MG63 (cell line): ENCODE measurements around the gene HEXD. TPM values are rescaled to one million over a fixed set of nuclear protein-coding genes. Genes with fewer than 3 reads are reported as not detected.
"Not testable (repeated sequence)": the region's sequence is repeated elsewhere in the genome, so short reads cannot be mapped to it uniquely, and the experiment has no call there.

Source experiments
- DNase-seq: peaks from one replicate; pipeline ENCODE4 v3.0.0-alpha.2; 2020
- H3K27me3 ChIP-seq: fragments of 250-450 bp; sonication (Bioruptor Pico); 2 replicates; pipeline ENCODE4 v1.5.1; 2020; ENCODE audit warnings: mild to moderate bottlenecking, moderate library complexity
- H3K36me3 ChIP-seq: fragments of 250-450 bp; sonication (Bioruptor Pico); 2 replicates; pipeline ENCODE4 v1.5.1; 2020; ENCODE audit warnings: mild to moderate bottlenecking, moderate library complexity
- H3K4me3 ChIP-seq: fragments of 250-450 bp; sonication (Bioruptor Pico); 2 replicates; pipeline ENCODE4 v1.5.1; 2020; ENCODE audit warnings: mild to moderate bottlenecking, moderate library complexity
- H3K9me3 ChIP-seq: fragments of 250-450 bp; sonication (Bioruptor Pico); 2 replicates; pipeline ENCODE4 v1.5.1; 2020; ENCODE audit warnings: mild to moderate bottlenecking, moderate library complexity
- total RNA-seq: library from RNA; depleted of rRNA; stranded (reverse); fragments of >200 nt; shearing (Covaris generic); gene quantifications from 2 replicates; pipeline ENCODE4 v1.2.3, GENCODE V29; 2014; ENCODE audit warnings: low replicate concordance; rRNA removed

Gene HEXD
- 12.1 and 15.3 TPM in 2 replicates for total RNA-seq

DNA sequence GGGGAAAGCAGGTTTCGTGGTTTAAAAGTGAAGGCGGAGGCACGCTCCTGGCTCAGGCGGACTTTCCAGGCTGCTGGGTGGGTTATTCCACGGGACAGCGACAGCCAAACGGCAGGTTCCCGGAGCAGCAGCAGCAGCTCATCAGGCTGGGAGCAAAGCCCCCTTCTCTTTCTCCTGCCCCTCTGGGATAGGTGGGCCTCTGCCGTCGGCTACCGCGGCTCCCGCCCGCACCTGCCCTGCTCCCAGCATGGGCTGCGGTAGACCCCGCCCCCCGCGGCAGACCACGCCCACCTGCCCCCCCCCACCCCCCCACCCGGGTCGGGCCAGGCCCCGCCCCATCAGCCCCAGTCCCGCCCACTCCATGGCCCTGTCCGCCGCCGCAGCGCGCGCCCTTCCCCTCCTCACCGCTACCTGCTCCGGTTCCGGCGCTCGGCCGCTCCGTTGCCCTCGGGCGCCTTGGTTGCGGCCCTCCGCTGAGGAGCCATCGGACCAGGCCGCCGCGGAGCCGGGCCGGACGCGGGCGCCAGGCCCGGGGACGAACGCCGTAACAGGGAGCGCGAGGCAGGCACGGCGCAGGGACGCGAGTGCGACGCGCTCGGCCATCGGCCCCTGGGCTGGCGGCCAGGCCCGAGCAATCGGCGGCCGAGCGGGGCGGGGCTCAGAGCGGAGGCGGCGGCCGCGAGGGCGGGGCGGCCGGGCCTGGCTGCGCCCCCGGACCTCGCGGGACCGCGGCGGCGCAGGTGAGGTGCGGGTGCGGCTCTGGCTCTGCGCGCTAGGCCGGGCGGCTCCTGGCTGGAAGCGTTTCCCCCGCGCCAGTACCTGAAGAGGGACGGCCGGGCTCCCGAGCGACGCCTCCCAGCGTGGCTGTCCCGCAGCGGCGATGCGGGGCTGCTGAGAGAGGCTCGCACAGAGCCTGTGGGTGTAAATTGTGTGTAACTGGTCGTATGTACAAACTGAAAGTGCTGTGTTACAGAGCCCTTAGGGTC, at the start of gene HEXD, which contains the start of gene OGFOD3:
HEXD (plus strand) TSS at position 347 of the 986 bp plus-strand sequence. CDS start 1,453 bp downstream, outside the sequence.
OGFOD3 (minus strand) TSS at position 586 of the 986 bp plus-strand sequence; CDS start at position 485, 101 bp downstream.
- Histone ChIP-seq H3K4me3 (peak within 1 kb of the TSS; percentile 60), H3K9me3 (no peaks in the 10 kb centered on the region), H3K36me3 (no peaks in the 10 kb centered on the region), H3K27me3 (no peaks in the 10 kb centered on the region)
- DNase-seq: peak; percentile 82

- no peak overlapping the region for H3K4me3 ChIP-seq
- peaks cover 5% of the 10 kb centered on the region; the same call in 1 of the 2 replicates for H3K27me3 ChIP-seq
- no peak for DNase-seq
Measured at GRCh38 chr17:82369211-82369610, 48.9 kb upstream of the HEXD start.

DNA sequence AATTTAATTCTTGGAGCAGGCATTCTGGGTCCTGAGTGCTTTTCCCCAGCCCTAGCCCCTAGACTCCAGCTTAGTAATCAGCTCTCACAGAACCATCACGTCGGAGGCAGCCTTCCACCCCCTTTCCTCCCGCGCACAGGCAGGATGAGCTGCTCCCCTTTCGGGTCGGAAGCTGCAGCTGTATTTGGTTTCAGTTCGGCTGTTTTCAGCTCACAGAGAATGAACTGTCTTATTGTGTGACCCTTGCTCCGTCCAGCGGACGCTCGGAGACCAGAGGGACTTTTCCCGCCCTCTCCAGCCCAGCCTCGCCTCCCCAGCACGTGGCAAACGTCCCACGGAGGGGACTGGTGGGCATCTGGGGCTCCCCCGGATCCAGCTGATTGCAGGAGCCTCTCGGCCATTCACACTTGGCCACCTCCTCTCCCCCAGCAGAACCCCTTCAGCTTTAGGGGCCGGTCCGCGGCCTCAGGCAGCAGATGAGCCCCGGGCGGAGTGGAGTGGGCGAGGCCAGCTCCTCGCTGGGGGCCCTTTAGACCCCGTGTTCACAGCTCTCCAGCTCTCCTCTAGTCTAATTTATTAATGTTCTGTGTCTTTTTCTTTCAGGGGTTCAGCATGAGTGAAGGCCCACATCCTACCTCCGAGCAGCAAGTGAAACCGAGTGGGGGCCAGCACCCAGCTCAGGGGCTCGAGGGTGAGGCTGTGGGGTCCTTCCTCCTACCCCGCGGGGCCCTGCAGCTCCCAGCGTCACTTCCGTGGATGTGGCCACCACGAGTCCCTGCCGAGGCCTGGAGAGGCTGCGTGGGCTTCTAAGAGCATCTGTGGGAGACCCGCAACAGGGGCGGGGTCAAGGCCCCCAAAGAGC, 47.4 kb upstream of the HEXD start:
- Histone ChIP-seq H3K27me3 (peaks cover 5% of the 10 kb centered on the region; the same call in 1 of the 2 replicates), H3K9me3 (no peaks in the 10 kb centered on the region), H3K4me3 (peak overlapping the region; percentile 4; the same call in 1 of the 2 replicates), H3K36me3 (no peaks in the 10 kb centered on the region)
- no peak for DNase-seq

More at GRCh38 chr17:82369211-82369610, 48.9 kb upstream of the HEXD start:
- H3K36me3 ChIP-seq: no peaks in the 10 kb centered on the region
- H3K9me3 ChIP-seq: no peaks in the 10 kb centered on the region

GRCh38 chr17:82371333-82372248, 46.6 kb upstream of the HEXD start, which contains the start of gene UTS2R:
UTS2R (plus strand) TSS chr17:82371765; CDS start chr17:82374325, 2,560 bp downstream.
- Histone ChIP-seq H3K27me3 (peaks cover 5% of the 10 kb centered on the region; the same call in 1 of the 2 replicates), H3K9me3 (no peaks in the 10 kb centered on the region), H3K4me3 (peak within 1 kb of the TSS; percentile 4; the same call in 1 of the 2 replicates), H3K36me3 (no peaks in the 10 kb centered on the region)
- no peak for DNase-seq

DNA sequence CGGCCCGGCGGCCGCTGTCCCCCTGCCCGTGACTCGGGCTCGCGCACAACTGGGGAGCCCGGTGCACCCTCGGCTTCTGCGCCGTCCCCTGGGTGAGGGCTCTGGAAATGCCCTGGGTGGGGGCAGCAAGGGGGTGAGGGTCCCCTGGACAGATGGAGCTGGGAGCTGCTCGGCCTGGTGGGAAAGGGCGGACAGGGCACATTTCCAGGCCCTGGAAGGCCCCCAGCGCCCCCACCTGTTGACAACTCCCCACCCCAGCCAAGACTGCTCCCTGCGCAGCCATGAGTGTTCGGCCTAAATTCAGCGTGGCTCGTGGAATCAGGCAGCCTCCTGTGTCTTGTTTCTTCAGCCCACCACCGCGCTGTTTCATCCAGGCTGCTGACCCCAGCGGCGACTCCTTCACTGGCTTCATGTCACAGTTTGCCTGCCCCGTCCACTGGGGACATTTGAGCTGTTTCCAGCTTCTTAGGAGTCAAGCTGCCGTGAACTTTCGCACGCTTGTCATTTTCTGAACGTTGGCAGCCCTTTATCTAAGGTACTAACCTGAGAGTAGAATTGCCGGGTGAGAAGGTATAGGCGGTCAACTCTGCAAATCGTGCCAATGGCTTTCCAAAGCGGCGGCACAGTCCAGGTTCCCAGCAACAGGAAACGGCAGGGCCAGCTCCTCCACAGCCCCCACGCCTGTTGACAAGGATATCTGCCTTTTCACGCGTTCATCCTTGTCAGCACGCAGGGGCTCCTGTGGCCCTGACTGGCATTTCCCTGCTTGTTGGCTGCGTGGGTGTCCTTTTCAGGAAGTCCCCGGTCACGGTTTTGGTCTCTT, 45.7 kb upstream of the HEXD start:
- Histone ChIP-seq H3K9me3 (no peaks in the 10 kb centered on the region), H3K4me3 (no peak overlapping the region), H3K27me3 (peaks cover 5% of the 10 kb centered on the region; the same call in 1 of the 2 replicates), H3K36me3 (no peaks in the 10 kb centered on the region)
- no peak for DNase-seq

DNA sequence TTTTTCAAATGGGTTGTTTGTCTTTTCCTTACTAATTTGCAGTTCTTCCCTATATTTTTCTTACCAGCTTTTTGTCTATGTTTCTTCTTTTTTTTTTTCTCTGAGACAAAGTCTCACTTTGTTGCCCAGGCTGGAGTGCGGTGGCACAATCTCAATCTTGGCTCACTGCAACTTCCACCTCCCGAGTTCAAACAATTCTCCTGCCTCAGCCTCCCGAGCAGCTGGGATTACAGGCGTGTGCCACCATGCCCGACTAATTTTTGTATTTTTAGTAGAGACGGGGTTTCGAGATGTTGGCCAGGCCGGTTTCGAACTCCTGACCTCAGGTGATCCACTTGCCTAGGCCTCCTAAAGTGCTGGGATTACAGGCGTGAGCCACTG, 45.1 kb upstream of the HEXD start:
- not testable (repeated sequence) for H3K4me3 ChIP-seq, H3K36me3 ChIP-seq, DNase-seq, H3K9me3 ChIP-seq, H3K27me3 ChIP-seq

- no peak for DNase-seq
- peaks cover 5% of the 10 kb centered on the region; the same call in 1 of the 2 replicates for H3K27me3 ChIP-seq
- no peaks in the 10 kb centered on the region for H3K9me3 ChIP-seq
- H3K36me3 ChIP-seq: no peaks in the 10 kb centered on the region
- no peak overlapping the region for H3K4me3 ChIP-seq
Measured at GRCh38 chr17:82373731-82374625, 44.2 kb upstream of the HEXD start.

DNA sequence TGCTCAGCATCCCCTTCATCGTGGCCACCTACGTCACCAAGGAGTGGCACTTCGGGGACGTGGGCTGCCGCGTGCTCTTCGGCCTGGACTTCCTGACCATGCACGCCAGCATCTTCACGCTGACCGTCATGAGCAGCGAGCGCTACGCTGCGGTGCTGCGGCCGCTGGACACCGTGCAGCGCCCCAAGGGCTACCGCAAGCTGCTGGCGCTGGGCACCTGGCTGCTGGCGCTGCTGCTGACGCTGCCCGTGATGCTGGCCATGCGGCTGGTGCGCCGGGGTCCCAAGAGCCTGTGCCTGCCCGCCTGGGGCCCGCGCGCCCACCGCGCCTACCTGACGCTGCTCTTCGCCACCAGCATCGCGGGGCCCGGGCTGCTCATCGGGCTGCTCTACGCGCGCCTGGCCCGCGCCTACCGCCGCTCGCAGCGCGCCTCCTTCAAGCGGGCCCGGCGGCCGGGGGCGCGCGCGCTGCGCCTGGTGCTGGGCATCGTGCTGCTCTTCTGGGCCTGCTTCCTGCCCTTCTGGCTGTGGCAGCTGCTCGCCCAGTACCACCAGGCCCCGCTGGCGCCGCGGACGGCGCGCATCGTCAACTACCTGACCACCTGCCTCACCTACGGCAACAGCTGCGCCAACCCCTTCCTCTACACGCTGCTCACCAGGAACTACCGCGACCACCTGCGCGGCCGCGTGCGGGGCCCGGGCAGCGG, 43.4 kb upstream of the HEXD start:
- H3K9me3 ChIP-seq: no peaks in the 10 kb centered on the region
- no peaks in the 10 kb centered on the region for H3K36me3 ChIP-seq
- no peak for DNase-seq
- H3K4me3 ChIP-seq: no peak overlapping the region
- peaks cover 5% of the 10 kb centered on the region; the same call in 1 of the 2 replicates for H3K27me3 ChIP-seq

GRCh38 chr17:82375359-82376041, 42.6 kb upstream of the HEXD start:
- no peaks in the 10 kb centered on the region for H3K36me3 ChIP-seq
- H3K27me3 ChIP-seq: peaks cover 5% of the 10 kb centered on the region; the same call in 1 of the 2 replicates
- H3K4me3 ChIP-seq: no peak overlapping the region
- H3K9me3 ChIP-seq: no peaks in the 10 kb centered on the region
- no peak for DNase-seq

- no peak overlapping the region for H3K4me3 ChIP-seq
- DNase-seq: no peak
- no peaks in the 10 kb centered on the region for H3K36me3 ChIP-seq
- H3K27me3 ChIP-seq: peaks cover 2% of the 10 kb centered on the region; the same call in 1 of the 2 replicates
- no peaks in the 10 kb centered on the region for H3K9me3 ChIP-seq
Measured at GRCh38 chr17:82376042-82376730, 42.0 kb upstream of the HEXD start.

- H3K9me3 ChIP-seq, H3K27me3 ChIP-seq, DNase-seq: not testable (repeated sequence)
Measured at GRCh38 chr17:82377294-82377693, 40.9 kb upstream of the HEXD start.

GRCh38 chr17:82377924-82378740, 40.0 kb upstream of the HEXD start:
- no peaks in the 10 kb centered on the region for H3K36me3 ChIP-seq
- H3K4me3 ChIP-seq: no peak overlapping the region
- H3K27me3 ChIP-seq: no peaks in the 10 kb centered on the region
- DNase-seq: no peak
- no peaks in the 10 kb centered on the region for H3K9me3 ChIP-seq

More at GRCh38 chr17:82377294-82377693, 40.9 kb upstream of the HEXD start:
- not testable (repeated sequence) for H3K36me3 ChIP-seq, H3K4me3 ChIP-seq
